ENCODE results near the gene EPS15. TPM values are rescaled to one million over a fixed set of nuclear protein-coding genes. Genes with fewer than 3 reads are reported as not detected.

The EPS15 gene
- total and polyA plus RNA-seq, 2 of the 13 experiments (the other 11 are each of a cell fraction or from before 2014, with no cell fraction given), result 14.3 to 19.3 TPM

DNA sequence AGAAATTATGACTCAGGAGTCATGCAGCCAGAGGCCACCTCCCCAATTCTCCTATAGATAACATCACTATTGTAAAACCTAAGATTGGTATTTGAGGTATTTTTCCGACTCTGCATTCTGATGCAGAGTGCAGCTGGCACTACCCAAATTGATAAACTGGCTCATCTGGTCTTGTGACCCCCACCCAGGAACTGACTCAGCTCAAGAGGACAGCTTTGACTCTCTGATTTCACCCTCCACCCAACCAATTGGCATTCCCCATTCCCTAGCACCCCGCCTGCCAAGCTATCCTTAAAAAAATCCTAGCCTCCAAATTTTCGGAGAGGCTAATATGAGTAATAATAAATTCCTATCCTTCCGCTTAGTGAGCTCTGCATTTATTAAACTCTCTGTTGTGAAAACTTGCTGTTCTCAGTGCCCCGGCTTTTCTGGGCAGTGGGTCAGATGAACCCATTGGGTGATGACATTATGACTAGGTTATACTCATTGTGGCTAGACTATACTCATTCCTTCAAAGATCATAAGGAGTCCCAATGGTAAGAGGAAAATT is 39.4 kb upstream of the EPS15 start:
- TF ChIP-seq PHF21A (CRISPR knock-in tag; IDR thresholded peaks at IDR 0.05) (no peak), GFI1 (CRISPR knock-in tag; IDR thresholded peaks at IDR 0.05; ENCODE audit: borderline replicate concordance) (no peak), REXO4 (CRISPR knock-in tag; IDR thresholded peaks at IDR 0.05; ENCODE audit: borderline replicate concordance) (no peak)
- DNase-seq (ENCODE audit: low spot score) (no peak), FAIRE-seq (no peak), ATAC-seq (no peak)
- Histone ChIP-seq H3K4me3 (replicated peaks in 1 of 3; ENCODE audit: insufficient read depth in 1 of 3, low read depth in 2 of 3, low read length in 3 of 3) (no peak overlapping the region), H3K9me3 (ENCODE audit: low read length) (no peaks in the 10 kb centered on the region), H3K27me3 (ENCODE audit: control insufficient read depth in 1 of 2, insufficient read depth in 2 of 2, low read length in 2 of 2) (0 out of 5 replicates have a peak, but pooled peaks cover 0 to 3% of the 10 kb centered on the region in 2 experiments), H3K4me1 (ENCODE audit: insufficient read depth, low read length) (peaks cover 13% of the 10 kb centered on the region), H4K20me1 (ENCODE audit: insufficient read depth, low read length) (no peaks in the 10 kb centered on the region), H3K4me2 (ENCODE audit: low read depth, low read length) (no peak overlapping the region), H3K36me3 (replicated peaks in 1 of 2; ENCODE audit: control insufficient read depth in 1 of 2, insufficient read depth in 2 of 2, low read length in 2 of 2) (no peaks in the 10 kb centered on the region), H3K79me2 (ENCODE audit: insufficient read depth, low read length) (no peaks in the 10 kb centered on the region), H2AFZ (ENCODE audit: low read length) (no peak overlapping the region), H3K27ac (ENCODE audit: extremely low read length, insufficient read depth, low read length) (no peak overlapping the region), H3K9ac (ENCODE audit: insufficient read depth, low read depth, low read length) (no peak overlapping the region)
- ChIA-PET CTCF (ENCODE audit: low intra/inter-chr PET ratio, low total read pairs) (no interaction called here), POLR2A (no interaction called here)
- no TSS peak for BruUV-seq (replicated peaks)
- intact Hi-C loops (cut with micrococcal nuclease; ENCODE audit: unreplicated experiment), result no loop called here
- 70% methylated on average over 5 of the region's 5 CpGs for WGBS (ENCODE audit: low lambda C conversion rate)
- in situ Hi-C loops (cut with HindIII; ENCODE audit: extremely low pct_ligation_motif_present, low pct_unique_long_range_greater_than_20kb), result no loop called here

DNA sequence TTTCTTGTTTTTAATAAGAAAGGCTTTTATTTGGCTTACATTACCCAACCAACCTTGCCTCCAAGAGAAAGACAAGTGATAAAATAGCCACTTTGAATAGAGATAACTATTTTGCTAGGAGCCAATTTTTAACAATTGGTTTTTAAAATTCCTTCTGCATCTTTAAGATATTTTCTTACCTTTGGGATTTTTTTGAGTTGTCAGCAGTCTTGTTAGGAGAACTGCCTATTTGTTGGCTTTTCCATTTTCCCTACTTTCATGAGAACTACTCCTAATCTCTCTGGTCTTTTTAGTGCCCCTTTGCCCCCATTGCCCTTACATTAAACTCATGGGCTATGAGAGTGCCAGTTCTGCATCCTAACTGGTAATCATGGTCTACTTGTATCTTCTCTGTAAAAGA is 38.1 kb upstream of the EPS15 start:
- Histone ChIP-seq H2AFZ (ENCODE audit: low read length) (no peak overlapping the region), H3K4me3 (replicated peaks in 1 of 3; ENCODE audit: insufficient read depth in 1 of 3, low read depth in 2 of 3, low read length in 3 of 3) (no peak overlapping the region), H3K4me1 (ENCODE audit: insufficient read depth, low read length) (peaks cover 16% of the 10 kb centered on the region), H3K27ac (ENCODE audit: extremely low read length, insufficient read depth, low read length) (no peak overlapping the region), H3K9ac (ENCODE audit: insufficient read depth, low read depth, low read length) (no peak overlapping the region), H3K9me3 (ENCODE audit: low read length) (no peaks in the 10 kb centered on the region), H3K79me2 (ENCODE audit: insufficient read depth, low read length) (no peaks in the 10 kb centered on the region), H4K20me1 (ENCODE audit: insufficient read depth, low read length) (no peaks in the 10 kb centered on the region), H3K27me3 (ENCODE audit: control insufficient read depth in 1 of 2, insufficient read depth in 2 of 2, low read length in 2 of 2) (0 out of 5 replicates have a peak, but pooled peaks cover 0 to 3% of the 10 kb centered on the region in 2 experiments), H3K36me3 (replicated peaks in 1 of 2; ENCODE audit: control insufficient read depth in 1 of 2, insufficient read depth in 2 of 2, low read length in 2 of 2) (no peaks in the 10 kb centered on the region), H3K4me2 (ENCODE audit: low read depth, low read length) (no peak overlapping the region)
- POLR2A ChIA-PET, result no interaction called here
- TF ChIP-seq MAFK (conservative IDR thresholded peaks at IDR 0.05 in 1 of 2, IDR thresholded peaks at IDR 0.05 in 1 of 2; ENCODE audit: low read length in 2 of 2) (peak in 1 of 2 experiments; percentile 59; a peak in 2 of 4 replicates), NR2C2 (CRISPR knock-in tag; IDR thresholded peaks at IDR 0.05; ENCODE audit: borderline replicate concordance) (no peak)
- intact Hi-C loops (cut with micrococcal nuclease; ENCODE audit: unreplicated experiment), result no loop called here
- BruUV-seq (replicated peaks), result no TSS peak
- ATAC-seq (no peak), DNase-seq (ENCODE audit: low spot score) (no peak), FAIRE-seq (no peak)
- in situ Hi-C loops (cut with HindIII; ENCODE audit: extremely low pct_ligation_motif_present, low pct_unique_long_range_greater_than_20kb), result no loop called here
- CTCF ChIA-PET (ENCODE audit: low intra/inter-chr PET ratio, low total read pairs), result no interaction called here
